ACC112 (cell line): ENCODE measurements around the gene TRO.
A peak's percentile ranks its signal among the peaks of the same experiment; 100 is the strongest.

Source experiments
- H2AFZ ChIP-seq: fragments of 200-600 bp; sonication (generic); one replicate; pipeline ENCODE4 v1.6.0; 2017; ENCODE audit warnings: antibody characterized with exemption, low read length; ENCODE audit not compliant: unreplicated experiment
- H3K27ac ChIP-seq: fragments of 200-600 bp; sonication (generic); 2 replicates; pipeline ENCODE4 v1.5.1; 2014; ENCODE audit warnings: low read depth, mild to moderate bottlenecking, antibody characterized with exemption, low read length, moderate library complexity
- H3K27me3 ChIP-seq: fragments of 200-600 bp; sonication (generic); 2 replicates; pipeline ENCODE4 v1.6.1; 2014; ENCODE audit warnings: mild to moderate bottlenecking, antibody characterized with exemption, low read length, moderate library complexity, mixed read lengths; ENCODE audit not compliant: insufficient read depth
- H3K36me3 ChIP-seq: fragments of 200-600 bp; sonication (generic); 2 replicates; pipeline ENCODE4 v1.6.1; 2016; ENCODE audit warnings: mild to moderate bottlenecking, antibody characterized with exemption, low read length, moderate library complexity, mixed read lengths; ENCODE audit not compliant: insufficient read depth
- H3K4me1 ChIP-seq: fragments of 200-600 bp; sonication (generic); one replicate; pipeline ENCODE4 v1.6.1; 2016; ENCODE audit warnings: low read length, mixed read lengths; ENCODE audit not compliant: insufficient read depth, unreplicated experiment, control insufficient read depth
- H3K4me3 ChIP-seq: fragments of 200-600 bp; sonication (generic); 2 replicates; pipeline ENCODE4 v1.5.1; 2014; ENCODE audit warnings: mild to moderate bottlenecking, low read depth, low read length
- H3K79me2 ChIP-seq: fragments of 200-600 bp; sonication (generic); one replicate; pipeline ENCODE4 v1.6.0; 2016; ENCODE audit warnings: low read length; ENCODE audit not compliant: control insufficient read depth, unreplicated experiment, insufficient read depth

TRO gene, protein sequence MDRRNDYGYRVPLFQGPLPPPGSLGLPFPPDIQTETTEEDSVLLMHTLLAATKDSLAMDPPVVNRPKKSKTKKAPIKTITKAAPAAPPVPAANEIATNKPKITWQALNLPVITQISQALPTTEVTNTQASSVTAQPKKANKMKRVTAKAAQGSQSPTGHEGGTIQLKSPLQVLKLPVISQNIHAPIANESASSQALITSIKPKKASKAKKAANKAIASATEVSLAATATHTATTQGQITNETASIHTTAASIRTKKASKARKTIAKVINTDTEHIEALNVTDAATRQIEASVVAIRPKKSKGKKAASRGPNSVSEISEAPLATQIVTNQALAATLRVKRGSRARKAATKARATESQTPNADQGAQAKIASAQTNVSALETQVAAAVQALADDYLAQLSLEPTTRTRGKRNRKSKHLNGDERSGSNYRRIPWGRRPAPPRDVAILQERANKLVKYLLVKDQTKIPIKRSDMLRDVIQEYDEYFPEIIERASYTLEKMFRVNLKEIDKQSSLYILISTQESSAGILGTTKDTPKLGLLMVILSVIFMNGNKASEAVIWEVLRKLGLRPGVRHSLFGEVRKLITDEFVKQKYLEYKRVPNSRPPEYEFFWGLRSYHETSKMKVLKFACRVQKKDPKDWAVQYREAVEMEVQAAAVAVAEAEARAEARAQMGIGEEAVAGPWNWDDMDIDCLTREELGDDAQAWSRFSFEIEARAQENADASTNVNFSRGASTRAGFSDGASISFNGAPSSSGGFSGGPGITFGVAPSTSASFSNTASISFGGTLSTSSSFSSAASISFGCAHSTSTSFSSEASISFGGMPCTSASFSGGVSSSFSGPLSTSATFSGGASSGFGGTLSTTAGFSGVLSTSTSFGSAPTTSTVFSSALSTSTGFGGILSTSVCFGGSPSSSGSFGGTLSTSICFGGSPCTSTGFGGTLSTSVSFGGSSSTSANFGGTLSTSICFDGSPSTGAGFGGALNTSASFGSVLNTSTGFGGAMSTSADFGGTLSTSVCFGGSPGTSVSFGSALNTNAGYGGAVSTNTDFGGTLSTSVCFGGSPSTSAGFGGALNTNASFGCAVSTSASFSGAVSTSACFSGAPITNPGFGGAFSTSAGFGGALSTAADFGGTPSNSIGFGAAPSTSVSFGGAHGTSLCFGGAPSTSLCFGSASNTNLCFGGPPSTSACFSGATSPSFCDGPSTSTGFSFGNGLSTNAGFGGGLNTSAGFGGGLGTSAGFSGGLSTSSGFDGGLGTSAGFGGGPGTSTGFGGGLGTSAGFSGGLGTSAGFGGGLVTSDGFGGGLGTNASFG (N-terminal part only)

DNA sequence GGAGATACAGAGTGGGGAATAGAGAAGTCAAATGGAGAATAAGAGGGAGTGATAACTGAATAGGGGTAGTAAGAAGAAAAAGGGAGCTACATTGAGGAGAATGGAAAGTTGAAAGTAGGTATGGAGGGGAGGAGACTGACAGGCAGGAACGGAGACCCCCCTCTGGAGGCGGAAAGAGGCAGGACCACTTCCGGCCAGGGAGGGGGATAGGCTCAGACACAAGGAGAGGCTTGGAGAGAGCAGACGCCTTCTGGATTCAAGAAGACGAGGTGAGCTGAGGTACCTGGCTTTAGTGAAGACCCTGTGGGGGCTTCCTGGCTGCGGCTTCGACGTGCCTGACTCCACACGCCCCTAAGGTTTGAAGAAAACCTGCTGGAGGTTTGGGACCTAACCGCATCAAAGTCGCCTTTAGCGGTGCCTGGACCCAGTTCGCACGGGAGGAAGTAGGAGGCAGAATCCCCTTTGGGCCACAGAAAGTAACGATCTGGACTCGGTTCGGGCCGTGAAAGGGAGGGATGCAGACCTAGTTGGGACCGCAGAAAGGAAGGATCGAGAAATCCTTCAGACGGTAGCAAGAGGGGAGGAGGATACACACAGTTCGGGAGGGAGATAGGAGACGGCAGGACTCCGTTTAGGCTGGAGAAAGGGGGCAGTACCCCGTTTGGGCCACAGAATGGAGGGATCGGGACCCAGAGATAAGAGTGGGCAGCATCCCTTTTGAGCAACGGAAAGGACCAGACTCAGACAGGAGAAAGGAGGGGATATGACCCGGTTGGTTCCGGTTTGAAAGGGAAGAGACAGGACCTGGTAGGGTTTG is at the start of gene TRO:
Gene TRO, plus strand, starts transcription at position 215 of the 817 bp plus-strand sequence. CDS start 1,423 bp downstream, outside the sequence.
- H3K79me2 ChIP-seq: no peaks in the 10 kb centered on the region
- peak within 1 kb of the TSS; percentile 89 for H3K4me3 ChIP-seq
- peak within 1 kb of the TSS; percentile 91 for H2AFZ ChIP-seq
- H3K36me3 ChIP-seq: no peaks in the 10 kb centered on the region
- no peaks in the 10 kb centered on the region for H3K4me1 ChIP-seq
- no peak within 1 kb of the TSS for H3K27ac ChIP-seq
- H3K27me3 ChIP-seq: no peaks in the 10 kb centered on the region; the same call in 1 of the 2 replicates

DNA sequence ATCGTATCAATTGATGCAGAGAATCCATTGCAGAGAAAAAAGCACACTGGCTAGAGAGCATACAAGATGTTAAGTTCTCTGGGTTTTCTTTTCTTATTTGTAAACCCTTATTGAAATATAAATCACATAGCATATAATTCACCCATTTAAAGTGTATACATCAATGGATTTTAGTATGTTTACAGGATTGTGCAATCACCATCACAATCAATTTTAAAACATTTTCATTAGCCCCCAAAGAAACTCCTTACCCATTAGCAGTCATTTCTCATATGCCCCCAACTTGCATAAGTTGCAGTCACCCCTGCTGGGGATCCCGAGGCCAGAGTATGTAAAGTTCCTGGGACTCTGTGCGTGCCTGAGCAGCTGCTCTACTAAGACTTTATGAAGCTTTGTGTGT is 34.9 kb upstream of the TRO start:
- Histone ChIP-seq H3K27ac (no peak overlapping the region), H3K79me2 (no peaks in the 10 kb centered on the region), H3K27me3 (no peaks in the 10 kb centered on the region), H2AFZ (no peak overlapping the region), H3K36me3 (no peaks in the 10 kb centered on the region), H3K4me3 (no peak overlapping the region), H3K4me1 (no peaks in the 10 kb centered on the region)

DNA sequence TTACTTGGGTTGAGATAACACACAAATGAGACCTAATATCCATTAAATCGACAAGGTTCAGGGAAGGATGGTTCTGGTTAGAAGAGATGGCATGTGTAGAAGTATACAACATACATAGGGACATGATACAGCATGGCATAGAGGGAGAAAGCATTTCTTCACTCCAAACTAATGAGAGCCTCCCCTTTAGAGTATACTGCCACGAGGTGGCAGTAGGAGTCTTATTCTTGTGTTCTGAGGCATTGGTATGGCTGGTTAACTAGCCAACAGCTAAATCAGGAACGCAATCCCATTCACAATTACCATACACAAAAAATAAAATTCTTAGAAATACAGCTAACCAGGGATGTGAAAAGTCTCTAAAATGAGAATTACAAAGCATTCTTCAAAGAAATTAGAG is 29.1 kb upstream of the TRO start:
- no peaks in the 10 kb centered on the region for H3K36me3 ChIP-seq
- no peaks in the 10 kb centered on the region for H3K4me1 ChIP-seq
- no peak overlapping the region for H2AFZ ChIP-seq
- no peaks in the 10 kb centered on the region for H3K79me2 ChIP-seq
- H3K4me3 ChIP-seq: no peak overlapping the region
- H3K27me3 ChIP-seq: no peaks in the 10 kb centered on the region
- H3K27ac ChIP-seq: no peak overlapping the region

DNA sequence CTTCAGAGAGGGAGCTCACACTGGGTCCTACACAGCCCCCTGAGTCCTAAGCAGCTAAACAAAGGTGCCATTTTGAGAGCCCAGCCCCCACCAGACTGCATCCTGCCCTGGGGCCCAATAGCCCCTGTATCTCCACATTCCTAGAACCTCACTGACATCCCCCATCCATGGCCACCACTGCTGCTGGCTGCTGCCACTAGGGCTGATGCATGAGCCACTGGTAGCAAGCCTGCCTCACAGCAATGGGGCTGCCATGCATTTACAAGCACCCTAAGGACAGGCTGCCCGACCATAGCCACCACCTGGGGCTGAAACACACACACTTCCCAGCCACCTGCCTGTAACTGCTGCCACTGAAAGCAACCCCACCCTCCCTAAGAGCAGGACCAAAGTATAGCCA is 26.5 kb upstream of the TRO start:
- Histone ChIP-seq H3K4me1 (no peaks in the 10 kb centered on the region), H3K4me3 (no peak overlapping the region), H3K27ac (no peak overlapping the region), H3K36me3 (no peaks in the 10 kb centered on the region), H3K27me3 (no peaks in the 10 kb centered on the region), H3K79me2 (no peaks in the 10 kb centered on the region), H2AFZ (no peak overlapping the region)

DNA sequence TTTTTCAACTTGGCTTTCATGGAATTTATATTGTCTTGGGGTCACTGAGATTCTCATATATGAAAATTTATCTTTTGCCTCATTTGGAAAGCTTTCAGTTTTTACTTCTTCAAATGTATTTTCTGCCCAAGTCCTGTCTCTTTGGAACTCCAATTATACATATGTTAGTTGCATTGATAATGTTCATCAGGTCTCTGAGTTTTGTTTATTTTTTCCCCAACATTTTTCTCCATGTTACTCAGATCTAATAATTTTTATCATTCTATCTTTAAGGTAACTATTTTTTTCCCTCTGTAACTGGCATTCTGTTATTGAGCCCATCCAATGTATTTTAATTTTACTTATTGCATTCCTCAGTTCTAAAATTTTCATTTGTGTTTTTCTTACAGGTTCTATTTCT is 10.7 kb upstream of the TRO start:
- no peaks in the 10 kb centered on the region for H3K4me1 ChIP-seq
- H2AFZ ChIP-seq: no peak overlapping the region
- no peak overlapping the region for H3K27ac ChIP-seq
- H3K27me3 ChIP-seq: no peaks in the 10 kb centered on the region
- H3K79me2 ChIP-seq: no peaks in the 10 kb centered on the region
- H3K36me3 ChIP-seq: no peaks in the 10 kb centered on the region
- no peak overlapping the region for H3K4me3 ChIP-seq

DNA sequence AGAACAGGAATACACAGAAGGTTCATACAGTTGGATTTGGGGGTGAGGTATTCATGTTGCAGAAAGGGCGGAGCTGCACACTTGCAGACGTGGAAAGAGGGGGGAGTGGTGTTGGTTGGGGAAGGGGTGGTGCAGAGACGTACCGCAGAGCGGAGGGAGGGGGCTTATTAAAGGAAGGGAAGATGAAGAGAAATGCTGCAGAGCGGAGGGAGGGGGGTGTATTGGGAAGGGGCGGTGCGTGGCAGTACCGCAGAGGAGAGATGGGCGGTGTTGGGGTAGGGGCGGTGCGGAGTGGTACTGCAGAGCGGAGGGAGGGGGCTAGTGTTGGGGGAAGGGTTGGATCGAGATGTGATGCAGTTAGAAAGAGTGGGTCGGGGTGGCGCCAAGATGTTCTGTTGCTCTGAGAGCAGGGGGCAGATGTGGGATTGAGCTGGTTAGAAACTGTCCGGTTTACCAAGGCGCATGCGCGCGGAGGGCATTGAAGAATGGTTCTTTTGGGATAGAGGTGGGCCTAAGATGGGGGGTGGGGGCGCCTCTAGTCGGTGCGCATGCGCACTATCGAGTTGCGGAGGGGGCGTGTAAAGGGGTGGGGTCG is 900 bp downstream of the TRO start:
- no peaks in the 10 kb centered on the region; the same call in 1 of the 2 replicates for H3K27me3 ChIP-seq
- H3K36me3 ChIP-seq: no peaks in the 10 kb centered on the region
- no peaks in the 10 kb centered on the region for H3K79me2 ChIP-seq
- H3K4me3 ChIP-seq: peak overlapping the region; percentile 89
- no peak overlapping the region for H3K27ac ChIP-seq
- peak overlapping the region; percentile 91 for H2AFZ ChIP-seq
- H3K4me1 ChIP-seq: no peaks in the 10 kb centered on the region

DNA sequence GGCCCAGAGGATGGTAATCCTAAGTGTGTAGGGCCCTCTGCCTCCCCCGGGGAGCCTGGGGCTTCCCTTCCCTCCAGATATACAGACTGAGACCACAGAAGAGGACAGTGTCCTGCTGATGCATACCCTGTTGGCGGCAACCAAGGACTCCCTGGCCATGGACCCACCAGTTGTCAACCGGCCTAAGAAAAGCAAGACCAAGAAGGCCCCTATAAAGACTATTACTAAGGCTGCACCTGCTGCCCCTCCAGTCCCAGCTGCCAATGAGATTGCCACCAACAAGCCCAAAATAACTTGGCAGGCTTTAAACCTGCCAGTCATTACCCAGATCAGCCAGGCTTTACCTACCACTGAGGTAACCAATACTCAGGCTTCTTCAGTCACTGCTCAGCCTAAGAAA is 1.9 kb downstream of the TRO start:
- H3K27me3 ChIP-seq: no peaks in the 10 kb centered on the region
- H3K4me1 ChIP-seq: no peaks in the 10 kb centered on the region
- H3K36me3 ChIP-seq: no peaks in the 10 kb centered on the region
- no peak overlapping the region for H3K4me3 ChIP-seq
- no peak overlapping the region for H3K27ac ChIP-seq
- no peaks in the 10 kb centered on the region for H3K79me2 ChIP-seq
- no peak overlapping the region for H2AFZ ChIP-seq

DNA sequence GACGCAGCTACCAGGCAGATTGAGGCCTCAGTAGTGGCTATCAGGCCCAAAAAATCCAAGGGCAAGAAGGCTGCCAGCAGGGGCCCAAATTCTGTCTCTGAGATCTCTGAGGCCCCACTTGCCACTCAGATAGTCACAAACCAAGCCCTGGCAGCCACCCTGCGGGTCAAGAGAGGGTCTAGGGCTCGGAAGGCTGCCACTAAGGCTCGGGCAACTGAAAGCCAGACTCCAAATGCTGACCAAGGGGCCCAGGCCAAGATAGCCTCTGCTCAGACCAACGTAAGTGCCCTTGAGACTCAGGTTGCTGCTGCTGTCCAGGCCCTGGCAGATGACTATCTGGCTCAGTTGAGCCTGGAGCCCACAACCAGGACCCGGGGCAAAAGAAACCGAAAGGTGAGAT is 2.8 kb downstream of the TRO start:
- H3K27ac ChIP-seq: no peak overlapping the region
- H3K36me3 ChIP-seq: no peaks in the 10 kb centered on the region

DNA sequence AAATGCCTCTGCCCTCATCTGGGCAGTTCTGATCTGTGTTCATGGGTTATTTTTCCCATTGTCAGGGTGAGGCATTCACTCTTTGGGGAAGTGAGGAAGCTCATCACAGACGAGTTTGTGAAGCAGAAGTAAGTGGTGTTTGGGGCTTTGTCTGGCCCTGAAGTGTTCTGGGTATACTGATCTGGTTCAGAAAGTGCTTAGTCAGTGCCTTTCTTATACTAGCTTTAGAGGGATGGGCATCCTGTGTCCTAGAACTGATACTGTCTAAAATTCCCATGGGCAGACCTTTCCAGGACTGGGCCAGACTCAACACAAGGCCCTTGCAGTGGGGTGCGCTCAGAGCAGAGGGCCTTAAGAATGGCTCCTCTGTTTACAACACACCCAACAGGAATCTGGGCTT is 6.4 kb downstream of the TRO start:
- Histone ChIP-seq H3K36me3 (no peaks in the 10 kb centered on the region), H3K27ac (no peak overlapping the region), H3K4me1 (no peaks in the 10 kb centered on the region), H3K4me3 (no peak overlapping the region), H3K79me2 (no peaks in the 10 kb centered on the region), H3K27me3 (no peaks in the 10 kb centered on the region), H2AFZ (no peak overlapping the region)

More for the DNA sequence above, 2.8 kb downstream of the TRO start:
- H2AFZ ChIP-seq: no peak overlapping the region
- H3K79me2 ChIP-seq: no peaks in the 10 kb centered on the region
- H3K4me1 ChIP-seq: no peaks in the 10 kb centered on the region
- H3K27me3 ChIP-seq: no peaks in the 10 kb centered on the region
- no peak overlapping the region for H3K4me3 ChIP-seq
